Fibroblast of skin of abdomen (primary cell): ENCODE measurements around the gene SBNO1.
"Not testable (repeated sequence)": the region's sequence is repeated elsewhere in the genome, so short reads cannot be mapped to it uniquely, and the experiment has no call there.

Experiments
- DNase-seq: peaks from one replicate; pipeline ENCODE4 v3.0.0-alpha.2; 2013

SBNO1 gene

DNA sequence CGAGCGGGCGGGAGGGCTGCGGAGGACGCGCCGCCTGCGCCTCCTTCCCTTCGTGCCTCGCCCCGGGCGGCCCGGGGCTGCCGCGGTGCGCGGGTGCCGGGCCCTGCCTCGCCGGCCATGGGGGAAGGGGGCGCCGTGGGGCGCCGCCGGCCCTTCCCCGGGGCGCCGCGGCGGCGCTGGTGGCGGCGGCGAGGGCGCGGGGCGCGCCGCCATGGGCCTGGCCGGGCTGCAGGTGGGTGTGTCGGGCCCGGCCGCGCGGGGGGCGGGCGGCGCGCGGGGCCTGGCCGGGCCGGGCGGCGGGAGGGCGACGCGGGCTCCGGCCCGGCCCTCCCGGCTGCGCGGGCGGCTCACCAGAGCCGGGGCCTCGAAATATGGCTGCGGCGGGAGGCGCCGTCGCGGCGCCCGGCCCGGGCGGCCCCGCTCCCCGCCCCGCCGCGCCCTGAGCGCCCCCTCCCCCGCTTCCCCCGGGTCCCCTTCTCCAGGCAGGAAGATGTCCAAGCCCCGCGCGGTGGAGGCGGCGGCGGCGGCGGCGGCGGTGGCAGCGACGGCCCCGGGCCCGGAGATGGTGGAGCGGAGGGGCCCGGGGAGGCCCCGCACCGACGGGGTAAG lies 24.4 kb upstream of the SBNO1 start:
- no peak for DNase-seq

DNA sequence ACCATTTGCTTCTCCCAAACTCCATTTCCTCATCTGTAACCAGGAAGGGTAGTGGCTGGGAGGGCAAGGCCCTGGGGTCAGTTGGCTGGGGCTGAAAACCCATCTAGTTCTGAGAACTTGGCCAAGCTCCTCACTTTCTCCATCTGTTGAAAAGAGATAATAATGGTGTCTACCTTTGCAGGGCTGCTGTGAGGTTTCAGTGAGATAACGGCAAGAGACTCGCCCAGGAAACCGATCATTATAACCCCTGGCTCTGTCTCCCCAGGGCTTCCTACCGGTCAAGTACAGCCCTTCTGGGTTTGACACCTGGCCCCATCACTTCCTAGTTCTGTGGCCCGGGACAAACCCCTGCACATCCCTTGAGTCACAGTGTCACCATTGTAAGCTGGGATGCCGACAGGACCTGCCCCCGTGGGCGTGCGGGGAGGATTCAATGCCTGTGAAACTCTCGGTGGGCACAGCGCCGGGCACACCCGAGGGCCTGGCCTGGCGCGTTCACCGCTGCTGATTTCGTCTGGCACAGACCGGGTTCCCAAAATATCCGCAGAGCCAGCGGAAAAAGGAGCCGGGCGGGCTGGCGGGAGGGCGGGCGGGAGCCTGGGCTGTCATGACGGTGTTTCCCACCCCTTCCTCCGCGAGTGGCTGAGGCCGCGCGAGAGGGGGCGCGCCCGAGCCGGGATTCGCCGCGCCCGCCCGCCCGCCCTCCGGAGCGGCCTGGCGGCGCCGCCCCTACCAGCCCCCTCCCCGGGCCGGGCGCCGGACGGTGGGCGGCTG lies 23.7 kb upstream of the SBNO1 start:
- DNase-seq: peak; percentile 72

DNA sequence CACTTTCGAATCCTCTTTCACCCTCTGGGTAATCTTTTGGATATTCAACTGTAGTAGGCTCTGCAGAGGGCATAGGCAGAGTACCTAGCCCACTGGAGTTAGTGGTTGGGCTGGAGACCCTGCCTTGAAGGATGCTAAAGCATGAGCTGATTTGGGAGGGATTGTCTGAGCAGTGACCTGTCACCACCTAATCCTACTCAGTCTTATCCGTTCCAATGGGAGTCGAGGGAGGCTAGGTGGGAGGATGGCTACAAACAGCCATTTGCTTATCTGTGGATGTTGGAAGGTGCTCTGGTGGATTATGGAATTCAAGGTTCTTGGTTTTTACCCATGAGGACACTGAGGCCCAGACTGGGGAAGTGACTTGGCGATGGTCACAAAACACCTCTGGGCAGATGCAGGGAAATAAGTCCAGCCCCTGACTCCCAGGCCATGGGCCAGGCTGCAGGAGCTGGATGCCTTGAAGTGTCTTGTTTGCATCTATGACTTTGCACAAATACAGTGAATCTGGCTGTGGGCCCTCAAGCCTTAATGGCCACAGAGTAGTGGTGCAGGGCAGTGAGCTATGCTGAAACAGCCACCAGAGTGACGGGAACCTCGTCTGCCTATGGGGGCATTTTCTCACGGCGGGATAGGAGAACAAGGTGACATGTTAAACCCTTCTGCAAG lies 23.0 kb upstream of the SBNO1 start:
- no peak for DNase-seq

DNA sequence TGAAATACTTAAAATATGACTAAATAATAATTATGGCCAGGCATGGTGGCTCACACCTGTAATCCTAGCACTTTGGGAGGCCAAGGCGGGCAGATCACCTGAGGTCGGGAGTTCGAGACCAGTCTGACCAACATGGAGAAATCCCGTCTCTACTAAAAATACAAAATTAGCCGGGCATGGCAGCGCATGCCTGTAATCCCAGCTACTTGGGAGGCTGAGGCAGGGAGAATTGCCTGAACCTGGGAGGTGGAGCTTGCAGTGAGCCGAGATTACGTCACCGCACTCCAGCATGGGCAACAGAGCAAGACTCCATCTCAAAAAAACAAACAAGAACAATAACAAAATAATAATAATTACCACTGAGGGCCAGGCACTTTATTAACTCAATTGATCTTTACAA lies 20.9 kb upstream of the SBNO1 start:
- DNase-seq: not testable (repeated sequence)

DNA sequence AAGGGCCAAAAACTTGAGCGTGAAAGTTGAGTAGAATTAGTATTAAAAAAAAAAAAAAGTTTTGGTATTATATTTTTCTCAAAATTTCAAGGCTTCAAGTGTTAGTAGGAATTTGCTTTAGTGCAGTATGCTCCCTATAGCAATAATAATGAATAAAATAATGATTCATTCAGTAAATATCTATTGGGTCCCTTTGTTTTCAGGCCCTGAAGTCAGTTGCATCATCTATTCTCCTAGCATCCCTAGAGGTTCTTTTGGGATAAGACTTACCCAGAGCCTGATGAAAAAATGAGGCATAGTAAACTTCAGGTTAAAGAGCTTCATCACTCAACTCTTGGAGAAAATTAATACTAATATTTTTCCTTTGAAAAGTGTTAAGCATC lies 20.3 kb upstream of the SBNO1 start:
- DNase-seq: peak; percentile 80

DNA sequence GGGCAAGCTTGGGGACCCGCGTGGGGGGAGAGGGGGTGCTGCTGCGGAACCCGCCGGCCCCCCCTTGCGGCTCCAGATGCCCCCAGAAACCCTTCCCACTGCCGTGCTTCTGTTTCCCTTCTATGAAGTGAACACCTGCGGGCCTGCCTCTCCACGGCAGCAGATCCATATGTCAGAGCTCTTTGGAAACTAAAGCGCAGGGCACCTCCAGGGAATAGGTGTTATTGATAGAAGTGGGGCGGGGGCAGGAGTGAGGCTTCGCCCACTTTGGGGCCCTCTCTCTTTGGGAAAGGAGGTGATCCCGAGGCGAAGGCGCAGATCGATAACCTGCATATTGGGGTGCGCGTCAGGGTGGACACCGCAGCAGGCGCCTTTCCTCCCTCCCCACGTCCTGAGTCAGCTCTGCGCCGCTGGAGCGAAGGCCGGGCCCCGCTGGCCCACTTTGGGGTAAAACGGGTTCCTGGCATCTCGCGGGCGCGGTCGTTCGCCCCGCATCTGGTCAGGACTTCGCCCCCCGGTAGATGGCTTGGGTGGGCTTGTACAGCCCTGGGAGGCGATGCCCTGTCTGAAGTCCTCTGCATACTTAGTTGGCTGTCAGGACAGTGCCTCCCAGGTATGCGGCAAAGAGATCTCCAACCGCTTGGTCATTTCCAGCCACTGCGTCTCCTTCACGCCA lies 19.8 kb upstream of the SBNO1 start:
- no peak for DNase-seq

DNA sequence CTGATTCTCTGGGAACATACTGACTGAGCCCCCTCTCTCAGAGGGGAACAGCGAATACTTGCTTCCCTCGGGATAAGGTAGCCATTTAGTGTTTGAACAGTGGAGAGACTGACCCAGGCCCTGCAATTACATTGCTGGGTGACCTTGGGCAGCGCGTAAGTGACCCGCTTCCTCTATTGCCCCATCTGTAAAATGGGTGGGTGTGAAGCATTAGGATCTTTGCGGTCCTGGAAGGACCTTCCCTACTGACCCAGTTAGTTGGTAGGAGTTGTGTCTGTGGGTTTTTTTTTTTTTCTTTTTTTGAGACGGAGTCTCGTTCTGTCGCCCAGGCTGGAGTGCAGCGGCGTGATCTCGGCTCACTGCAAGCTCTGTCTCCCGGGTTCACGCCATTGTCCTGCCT lies 18.0 kb upstream of the SBNO1 start:
- DNase-seq: no peak

DNA sequence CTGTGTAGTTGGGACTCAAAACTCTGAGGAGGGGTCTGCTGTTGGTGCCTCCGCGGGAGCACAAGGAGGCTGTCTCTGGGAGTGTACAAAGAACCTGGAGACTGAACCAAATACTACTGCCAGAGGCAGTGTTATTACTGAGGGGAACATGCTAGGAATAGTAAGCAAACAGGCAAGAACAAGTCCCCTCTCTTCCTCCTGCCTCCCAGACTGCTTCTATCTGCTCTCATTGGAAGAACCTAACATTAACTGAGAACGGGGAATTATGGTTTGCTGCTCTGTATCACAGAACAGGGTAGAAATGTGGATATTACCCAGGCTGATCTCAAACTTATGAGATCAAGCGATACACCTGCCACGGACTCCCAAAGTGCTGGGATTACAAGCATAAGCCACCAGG lies 14.7 kb upstream of the SBNO1 start:
- no peak for DNase-seq

DNA sequence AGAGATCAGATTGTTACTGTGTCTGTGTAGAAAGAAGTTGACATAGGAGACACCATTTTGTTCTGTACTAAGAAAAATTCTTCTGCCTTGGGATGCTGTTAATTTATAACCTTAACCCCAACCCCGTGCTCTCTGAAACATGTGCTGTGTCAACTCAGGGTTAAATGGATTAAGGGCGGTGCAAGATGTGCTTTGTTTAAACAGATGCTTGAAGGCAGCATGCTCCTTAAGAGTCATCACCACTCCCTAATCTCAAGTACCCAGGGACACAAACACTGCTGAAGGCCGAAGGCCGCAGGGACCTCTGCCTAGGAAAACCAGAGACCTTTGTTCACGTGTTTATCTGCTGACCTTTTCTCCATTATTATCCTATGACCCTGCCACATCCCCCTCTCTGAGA lies 7.8 kb upstream of the SBNO1 start:
- DNase-seq: not testable (repeated sequence)

DNA sequence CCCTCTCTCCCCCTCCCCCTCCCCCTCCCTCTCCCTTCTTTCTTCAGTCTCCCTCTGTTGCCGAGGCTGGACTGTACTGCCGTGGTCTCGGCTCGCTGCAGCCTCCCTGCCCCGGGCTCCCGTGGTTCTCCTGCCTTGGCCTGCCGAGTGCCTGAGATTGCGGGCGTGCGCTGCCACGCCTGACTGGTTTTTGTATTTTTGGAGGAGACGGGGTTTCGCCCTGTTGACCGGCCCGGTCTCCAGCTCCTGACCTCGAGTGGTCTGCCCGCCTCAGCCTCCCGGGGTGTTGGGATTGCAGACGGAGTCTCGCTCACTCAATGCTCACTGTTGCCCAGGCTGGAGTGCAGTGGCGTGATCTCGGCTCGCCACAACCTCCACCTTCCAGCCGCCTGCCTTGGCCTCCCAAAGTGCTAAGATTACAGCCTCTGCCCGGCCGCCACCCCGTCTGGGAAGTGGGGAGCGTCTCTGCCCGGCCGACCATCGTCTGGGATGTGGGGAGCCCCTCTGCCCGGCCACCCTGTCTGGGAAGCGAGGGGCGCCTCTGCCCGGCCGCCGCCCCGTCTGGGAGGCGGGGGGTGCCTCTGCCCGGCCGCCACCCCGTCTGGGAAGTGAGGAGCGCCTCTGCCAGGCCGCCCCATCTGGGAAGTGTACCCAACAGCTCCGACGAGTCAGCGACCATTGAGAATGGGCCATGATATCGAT lies 7.2 kb upstream of the SBNO1 start:
- not testable (repeated sequence) for DNase-seq

DNA sequence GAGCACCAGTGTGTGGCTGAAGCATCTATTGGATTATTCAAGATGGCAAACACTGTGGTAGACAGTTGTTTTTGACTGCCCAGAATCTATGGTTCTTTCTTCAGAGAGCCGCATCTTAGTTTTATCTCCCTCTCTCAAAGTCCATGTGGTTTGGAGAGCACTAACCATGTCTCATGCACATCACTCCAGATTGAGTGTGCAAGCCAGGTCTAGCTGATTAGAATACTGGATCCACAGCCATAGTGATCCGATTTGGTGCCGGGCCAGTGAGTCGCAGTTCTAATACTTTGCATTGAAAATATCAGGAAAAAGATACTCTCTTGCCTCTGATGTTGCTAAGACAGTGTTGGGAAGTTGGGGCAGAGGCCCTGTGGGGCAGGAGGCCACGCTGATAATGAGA lies 4.6 kb upstream of the SBNO1 start:
- no peak for DNase-seq

DNA sequence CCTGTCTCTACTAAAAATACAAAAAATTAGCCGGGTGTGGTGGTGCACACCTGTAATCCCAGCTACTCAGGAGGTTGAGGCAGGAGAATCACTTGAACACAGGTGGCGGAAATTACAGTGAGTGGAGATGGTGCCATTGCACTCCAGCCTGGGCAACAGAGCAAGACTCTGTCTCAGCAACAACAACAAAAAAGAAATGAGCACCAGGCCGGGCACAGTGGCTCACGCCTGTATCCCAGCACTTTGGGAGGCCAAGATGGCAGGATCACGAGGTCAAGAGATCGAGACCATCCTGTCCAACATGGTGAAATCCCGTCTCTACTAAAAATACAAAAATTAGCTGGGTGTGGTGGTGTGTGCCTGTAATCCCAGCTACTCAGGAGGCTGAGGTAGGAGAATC lies 3.8 kb upstream of the SBNO1 start:
- DNase-seq: not testable (repeated sequence)

DNA sequence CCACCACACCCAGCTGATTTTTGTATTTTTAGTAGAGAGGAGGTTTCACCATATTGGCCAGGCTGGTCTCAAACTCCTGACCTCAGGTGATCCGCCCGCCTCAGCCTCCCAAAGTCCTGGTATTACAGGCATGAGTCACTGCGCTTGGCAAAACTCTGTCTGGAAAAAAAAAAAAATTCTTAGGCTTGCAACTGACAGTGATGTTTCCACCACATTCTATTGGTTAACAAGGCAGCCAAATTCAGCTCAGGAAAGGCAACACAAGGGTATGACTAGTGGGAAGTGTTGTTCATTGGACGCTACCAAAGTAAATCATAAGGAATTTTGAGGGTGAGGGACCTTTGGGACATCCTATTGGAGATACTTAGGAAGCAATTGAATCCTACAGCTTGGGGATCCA lies 2.9 kb upstream of the SBNO1 start:
- no peak for DNase-seq

DNA sequence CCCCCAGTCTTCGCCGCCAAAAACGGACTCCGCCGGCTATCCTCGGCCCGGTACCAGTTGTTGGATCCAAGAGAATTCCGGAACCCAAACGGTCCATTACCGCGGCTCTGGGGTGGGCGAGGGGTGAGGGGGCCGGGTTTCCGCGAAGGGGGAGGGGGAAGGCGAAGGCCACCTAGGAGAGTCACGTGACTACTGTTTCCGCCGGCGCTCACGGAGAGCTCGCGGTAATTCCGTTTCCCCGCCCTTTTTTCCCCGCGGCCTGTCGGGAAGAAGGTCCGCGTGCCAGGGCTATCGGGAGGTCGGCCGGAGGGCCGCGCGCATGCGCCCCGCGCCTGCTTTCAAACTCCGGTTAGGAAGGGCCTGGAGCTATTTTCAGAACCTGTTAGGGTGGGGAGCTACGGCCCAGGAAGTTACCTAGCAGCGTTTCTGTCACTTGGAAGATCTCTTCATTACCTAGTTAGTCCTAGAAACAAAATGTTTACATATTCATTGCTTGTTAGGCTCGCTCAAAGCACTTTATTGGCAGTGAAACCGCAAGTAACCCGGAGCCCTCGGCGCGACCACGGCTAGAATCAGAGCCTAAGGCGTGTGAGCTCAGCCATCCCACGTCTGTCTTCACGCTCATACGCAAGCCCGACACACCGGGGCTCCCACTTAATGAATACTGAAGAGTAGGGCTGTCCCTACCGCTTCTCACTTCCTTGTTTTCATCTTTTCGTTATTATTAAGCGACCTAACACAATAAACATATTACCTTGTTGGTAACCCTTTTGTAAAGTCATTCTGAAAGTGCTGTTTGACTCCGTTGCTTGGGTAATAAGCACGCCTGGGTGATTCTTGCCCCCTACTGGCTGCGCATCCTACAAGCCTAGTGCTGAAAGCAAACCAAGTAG lies 624 bp upstream of the SBNO1 start:
- DNase-seq: peak; percentile 99

DNA sequence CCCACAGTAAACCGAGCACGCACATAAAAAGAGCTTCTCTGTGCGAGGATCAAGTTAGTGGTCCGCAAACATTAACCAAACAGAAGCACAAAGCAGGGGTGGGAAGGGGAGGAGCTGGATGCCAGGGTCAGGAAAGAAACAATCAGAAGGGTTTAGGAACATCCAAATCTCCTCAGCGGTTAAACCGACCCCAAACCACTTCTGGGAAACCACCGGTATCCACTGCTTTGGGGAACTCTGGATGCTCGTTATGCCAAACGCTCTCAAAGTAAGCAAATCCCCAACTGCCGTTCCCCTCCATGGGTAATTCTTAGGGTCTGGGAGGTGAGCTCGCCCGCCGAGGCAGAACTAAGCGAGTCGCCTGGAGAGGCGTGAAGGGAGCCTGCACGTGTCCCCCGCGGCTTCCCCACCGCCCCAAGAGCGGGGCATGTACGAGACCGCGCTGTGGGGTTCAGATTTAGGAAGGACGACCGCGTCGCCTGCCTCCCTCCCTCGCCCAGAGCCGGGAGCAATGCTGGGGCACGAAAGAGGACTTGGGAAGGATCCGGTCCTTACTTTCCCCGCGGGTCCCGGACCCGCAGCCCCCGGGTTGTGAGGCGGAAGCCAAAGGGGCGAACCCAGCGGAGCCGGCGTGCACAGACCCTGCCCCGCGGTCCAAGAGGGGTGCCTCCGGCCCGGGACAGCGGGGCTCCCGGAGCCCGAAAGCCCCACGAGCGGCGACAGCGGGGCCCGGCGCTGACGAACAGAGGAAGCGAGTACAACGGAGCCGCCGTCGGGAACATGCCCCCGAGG lies 711 bp downstream of the SBNO1 start:
- DNase-seq: no peak

DNA sequence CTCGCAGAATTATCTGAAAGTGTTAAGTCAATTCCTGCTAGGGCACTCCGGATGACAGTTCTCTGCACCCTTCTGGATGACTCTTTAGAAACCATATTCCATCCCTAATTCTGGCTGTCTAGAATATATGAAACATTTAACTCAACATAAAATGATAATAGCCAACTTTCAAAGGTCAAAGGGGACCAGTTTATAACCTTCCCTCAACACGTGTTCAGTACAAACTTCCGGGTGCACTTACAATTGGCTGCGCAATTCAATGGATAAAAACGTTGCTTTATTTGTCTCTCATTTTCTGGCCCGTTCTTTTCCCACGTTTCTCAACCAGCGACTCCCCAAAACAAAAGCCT lies 1.3 kb downstream of the SBNO1 start:
- no peak for DNase-seq

DNA sequence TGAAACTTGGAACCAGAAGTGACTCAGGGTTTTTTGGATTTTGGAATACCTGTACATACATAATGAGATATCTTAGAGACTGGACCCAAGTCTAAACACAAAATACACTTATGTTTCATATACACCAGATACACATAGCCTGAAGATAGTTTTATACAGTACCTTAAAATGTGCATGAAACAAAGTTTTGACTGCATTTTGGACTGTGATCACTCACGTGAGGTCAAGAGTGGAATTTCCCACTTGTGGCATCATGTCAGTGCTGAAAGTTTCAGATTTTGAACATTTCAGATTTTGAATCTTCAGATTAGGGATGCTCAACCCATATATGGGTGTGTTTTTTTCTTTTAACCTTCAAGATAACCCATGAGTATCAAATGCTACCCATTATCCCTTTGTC lies 6.6 kb downstream of the SBNO1 start:
- no peak for DNase-seq

DNA sequence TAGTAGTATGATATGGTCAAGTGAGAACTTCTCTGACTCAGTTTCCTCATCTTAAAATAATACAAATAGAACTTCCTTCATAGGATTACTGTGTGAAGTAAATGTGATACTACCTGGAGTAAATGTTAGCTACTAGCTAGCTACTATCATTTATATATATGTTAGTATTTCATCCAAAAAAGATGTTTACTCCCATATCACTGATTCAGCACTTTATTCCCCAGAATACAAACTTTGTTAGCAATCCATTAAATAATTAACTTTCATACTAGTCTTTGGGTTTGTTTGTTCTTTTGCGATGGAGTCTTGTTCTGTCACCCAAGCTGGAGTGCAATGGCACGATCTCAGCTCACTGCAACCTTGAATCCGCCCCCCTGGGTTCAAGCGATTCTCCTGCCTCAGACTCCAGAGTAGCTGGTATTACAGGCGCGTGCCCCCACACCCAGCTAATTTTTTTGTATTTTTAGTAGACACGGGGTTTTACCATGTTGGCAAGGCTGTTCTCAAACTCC lies 8.4 kb downstream of the SBNO1 start:
- DNase-seq: no peak

DNA sequence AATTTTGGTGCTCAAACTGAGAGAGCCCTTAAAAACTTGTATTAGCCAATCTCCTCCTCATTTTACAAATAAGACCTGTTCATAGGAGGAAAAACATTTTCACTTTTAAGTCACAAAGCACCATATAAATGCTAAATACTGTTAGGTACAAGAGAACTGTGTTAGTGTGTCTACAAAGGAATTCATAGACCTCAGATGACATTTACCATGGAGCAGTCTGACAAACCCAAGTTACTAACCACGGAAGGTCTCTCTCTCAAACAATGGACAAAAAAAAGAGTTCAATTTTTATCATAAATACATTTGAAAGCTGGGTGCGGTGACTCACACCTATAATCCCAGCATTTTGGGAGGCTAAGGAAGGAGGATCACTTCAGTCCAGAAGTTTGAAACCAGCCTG lies 10.0 kb downstream of the SBNO1 start:
- no peak for DNase-seq

DNA sequence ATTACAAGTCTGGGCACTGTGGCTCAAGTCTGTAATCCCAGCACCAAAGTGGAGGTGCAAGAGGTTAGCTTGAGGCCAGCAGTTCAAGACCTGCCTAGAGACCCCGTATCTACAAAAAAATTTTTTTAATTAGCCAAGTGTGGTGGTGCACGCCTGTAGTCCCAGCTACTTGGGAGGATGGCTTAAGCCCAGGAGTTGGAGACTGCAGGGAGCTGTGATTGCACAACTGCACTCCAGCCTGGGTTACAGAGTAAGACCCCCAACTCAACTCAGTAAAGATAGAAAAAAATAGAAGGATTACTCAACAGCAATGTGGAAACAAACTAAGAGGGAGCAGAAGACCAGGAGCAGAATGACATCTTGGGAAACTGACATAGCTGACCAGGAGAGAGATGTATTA lies 13.3 kb downstream of the SBNO1 start:
- DNase-seq: no peak

DNA sequence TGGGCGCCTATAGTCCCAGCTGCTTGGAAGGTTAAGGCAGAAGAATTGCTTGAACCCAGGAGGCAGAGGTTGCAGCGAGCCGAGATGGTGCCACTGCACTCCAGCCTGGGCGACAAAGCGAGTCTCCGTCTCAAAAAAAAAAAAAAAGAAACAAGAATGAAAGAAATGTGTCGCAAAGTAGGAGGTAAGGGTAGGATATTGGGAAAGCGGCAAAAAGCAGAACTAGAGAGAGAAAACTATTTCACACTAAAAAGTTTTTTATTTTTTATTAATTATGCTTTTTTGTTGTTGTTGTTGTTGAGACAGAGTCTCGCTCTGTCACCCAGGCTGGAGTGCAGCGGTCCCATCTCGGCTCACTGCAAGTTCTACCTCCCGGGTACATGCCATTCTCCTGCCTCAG lies 17.7 kb downstream of the SBNO1 start:
- DNase-seq: no peak
